ENCODE results near the gene RC3H1.
"Not testable (repeated sequence)": the region's sequence is repeated elsewhere in the genome, so short reads cannot be mapped to it uniquely, and the experiment has no call there.

The RC3H1 gene

GRCh38 chr1:174018565-174018964, 3.6 kb downstream of the RC3H1 start:
- no peak for DNase-seq

GRCh38 chr1:174017231-174017970, 4.8 kb downstream of the RC3H1 start:
- no peak for DNase-seq

DNA sequence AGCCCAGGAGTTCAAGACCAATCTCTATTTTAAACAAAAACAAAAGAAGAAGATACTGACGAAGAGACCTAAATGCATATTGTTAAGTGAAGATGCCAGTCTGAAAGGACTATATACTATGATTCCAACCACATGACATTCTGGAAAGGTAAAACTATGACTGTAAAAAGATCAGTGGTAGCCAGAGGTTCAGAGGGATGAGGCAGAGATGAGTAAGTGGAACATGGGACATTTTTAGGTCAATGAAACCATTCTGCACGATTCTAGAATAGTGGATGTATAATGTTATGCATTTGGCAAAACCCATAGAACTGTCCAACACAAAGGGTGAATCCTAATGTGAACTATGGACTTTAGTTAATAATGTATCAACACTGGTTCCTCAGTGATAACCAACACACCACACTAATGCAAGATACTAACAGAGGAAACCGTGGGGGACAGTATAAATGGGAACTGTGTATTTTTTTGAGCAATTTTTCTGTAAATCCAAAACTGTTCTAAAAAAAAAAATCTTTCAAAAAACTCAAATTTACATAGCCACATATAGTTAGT, 8.2 kb downstream of the RC3H1 start:
- no peak for DNase-seq

GRCh38 chr1:174008979-174009378, 13.2 kb downstream of the RC3H1 start:
- DNase-seq, result no peak

DNA sequence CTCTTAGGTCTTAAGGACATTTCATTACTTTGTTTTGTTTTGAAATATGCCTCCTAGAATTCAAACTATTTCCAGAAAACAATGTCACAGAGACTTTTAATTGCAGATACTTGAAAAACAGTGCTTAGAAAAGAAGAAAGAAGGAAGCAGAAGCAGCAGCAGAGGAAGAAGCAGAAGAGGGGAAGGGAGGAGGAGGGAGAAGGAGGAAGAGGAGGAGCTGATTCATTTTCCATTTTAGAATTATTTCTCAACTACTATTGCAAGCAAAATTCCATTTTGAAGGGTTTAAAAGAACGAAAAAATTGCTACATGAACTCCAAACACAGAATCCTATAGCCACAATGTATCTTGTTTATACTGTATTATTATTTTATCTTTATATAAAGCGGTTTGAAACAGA, 13.9 kb downstream of the RC3H1 start:
- DNase-seq, result no peak

DNA sequence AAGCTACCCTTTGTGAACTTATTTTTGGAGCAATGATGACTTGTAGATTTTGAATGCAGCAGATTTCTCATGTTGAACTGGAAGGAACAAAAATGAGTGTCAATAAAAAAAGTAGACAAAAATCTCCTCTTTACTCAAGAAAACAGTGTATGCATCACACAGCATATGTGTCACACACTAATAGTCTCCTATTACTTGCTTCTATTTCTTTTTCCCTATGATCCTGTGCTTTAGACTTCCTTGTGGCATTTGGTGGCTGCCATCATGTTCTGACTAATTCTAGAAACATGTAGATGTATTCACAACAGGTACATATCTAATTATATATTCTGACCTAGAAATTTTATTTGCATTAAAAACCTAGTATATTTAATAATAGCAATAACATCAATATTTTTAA, 14.3 kb downstream of the RC3H1 start:
- no peak for DNase-seq

DNA sequence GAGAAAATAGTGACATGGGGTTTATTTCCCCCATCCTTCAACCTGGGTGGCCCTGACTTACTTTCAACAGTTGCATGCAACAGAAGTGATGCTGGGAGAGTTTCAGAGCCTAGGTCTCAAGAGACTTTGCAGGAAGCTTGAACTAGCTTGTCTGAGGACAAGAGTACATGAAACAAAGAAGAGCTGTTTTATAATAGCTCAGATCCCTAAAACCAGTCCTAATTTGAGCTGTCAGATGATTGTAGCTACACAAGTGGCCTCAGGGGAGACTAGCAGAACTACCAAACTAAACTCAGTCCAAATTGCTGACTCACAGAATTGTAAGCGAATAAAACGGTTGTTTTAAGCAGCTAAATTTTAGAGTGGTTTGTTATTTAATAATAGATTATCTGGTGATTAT, 17.1 kb downstream of the RC3H1 start:
- no peak for DNase-seq

GRCh38 chr1:174003867-174004266, 18.3 kb downstream of the RC3H1 start:
- no peak for DNase-seq

- DNase-seq, result no peak
Observed at GRCh38 chr1:174001573-174001972, 20.6 kb downstream of the RC3H1 start.

DNA sequence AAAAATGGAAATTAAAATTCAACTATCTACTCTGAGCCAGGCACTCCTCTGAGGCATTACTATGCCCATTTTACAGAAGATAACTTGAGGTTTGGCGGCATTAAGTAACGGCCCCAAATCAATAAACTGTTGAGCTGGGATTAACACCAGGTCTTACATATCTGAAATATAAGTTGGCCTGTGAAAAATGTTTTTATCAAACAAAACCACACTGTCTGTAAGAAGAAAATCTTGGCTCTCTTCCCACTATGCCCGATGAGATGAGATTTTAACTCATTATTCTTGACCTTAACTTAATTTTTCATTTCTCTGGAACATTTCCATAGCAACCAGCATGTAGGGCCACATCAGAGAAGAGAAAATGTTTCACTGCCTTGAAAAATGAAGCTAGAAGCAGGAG, 21.8 kb downstream of the RC3H1 start:
- DNase-seq, result no peak

DNA sequence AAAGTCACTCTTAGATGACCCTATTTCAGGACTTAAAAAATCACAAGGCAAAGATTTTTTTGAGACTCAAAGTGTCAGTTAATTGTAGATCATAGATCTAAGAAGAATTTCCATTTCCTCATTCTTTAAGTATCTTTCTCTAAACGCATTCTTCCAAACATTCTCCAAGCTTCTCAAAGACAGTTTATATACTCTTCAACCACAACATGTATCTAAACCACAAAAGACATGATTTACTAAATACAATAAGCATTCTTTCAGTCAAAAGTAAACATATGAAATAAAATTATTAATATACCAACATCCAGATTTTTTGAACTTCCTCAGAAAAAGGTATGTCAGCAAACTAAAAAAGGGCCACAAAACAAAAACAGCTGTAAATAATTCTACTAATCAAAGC, 24.4 kb downstream of the RC3H1 start:
- DNase-seq, result no peak

- DNase-seq, result no peak
Observed at GRCh38 chr1:173996995-173997394, 25.2 kb downstream of the RC3H1 start.

DNA sequence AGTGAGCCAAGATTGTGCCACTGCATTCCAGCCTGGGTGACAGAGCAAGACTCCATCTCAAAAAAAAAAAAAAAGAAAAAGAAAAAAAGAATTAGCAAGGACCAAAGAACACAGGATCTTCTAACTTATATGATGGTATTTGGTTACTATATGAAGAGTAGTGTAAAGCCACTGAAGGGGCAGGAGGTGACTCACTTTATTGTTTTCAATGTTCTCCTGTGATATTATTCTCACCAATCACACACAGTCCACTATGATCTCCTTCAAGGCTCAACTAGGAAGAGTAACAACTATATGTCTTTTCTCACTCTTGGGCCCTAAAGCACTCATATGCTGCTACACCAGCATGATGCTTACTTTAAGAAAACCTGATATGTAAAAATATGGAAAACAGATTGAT, 26.7 kb downstream of the RC3H1 start:
- no peak for DNase-seq

GRCh38 chr1:173993948-173994347, 28.2 kb downstream of the RC3H1 start:
- not testable (repeated sequence) for DNase-seq

DNA sequence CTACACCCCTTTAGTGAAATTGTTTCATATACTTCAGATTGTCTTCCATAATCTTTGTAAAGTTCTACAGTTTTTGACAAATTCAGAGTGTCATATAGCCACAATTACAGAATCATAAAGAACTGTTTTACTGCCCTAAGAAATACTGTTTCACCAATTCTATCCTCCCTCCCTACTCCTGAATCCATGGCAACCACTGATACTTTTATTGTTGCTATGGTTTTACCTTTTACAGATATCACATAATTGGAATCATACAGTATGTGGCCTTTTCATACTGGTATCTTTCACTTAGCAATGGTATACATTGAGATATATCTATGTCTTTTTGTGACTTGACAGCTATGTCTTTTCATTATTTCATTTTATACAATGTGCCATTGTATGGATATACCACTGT, 34.1 kb downstream of the RC3H1 start:
- no peak for DNase-seq

DNA sequence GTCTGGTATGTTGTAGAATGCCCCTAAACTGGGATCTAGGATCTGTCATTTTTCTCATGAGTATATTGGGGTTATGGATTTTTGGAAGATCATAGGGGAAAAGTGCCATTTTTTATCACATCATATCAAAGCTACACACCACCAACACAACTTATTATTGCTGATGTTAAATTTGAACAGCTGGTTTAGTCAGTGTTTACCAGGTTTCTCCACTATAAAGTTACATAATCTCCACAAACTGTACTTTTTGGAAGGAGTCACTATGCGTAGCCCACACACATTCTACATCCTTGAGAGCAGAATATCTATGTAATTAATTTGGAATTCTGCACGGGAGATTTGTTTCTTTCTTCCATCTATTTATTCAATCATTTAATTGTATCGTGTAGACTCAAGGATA, 35.2 kb downstream of the RC3H1 start:
- no peak for DNase-seq

DNA sequence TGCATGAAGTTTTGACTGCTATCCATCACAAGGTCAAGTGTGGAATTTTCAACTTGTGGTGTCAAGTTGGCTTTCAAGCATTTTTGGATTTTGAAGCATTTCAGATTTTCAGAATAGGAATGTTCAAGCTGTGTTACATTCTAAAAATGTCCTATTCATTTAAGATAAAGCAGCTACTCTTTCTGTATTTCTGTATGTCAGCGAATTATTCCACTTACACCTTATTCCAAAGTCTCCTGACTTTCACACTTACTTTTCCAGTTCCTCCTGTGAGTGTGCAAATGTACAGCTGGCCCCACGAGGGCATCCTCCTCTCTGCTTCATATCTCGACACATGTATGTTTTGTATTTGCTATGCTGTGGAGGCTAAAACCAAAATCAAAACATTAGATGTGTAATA, 51.9 kb downstream of the RC3H1 start:
- no peak for DNase-seq

DNA sequence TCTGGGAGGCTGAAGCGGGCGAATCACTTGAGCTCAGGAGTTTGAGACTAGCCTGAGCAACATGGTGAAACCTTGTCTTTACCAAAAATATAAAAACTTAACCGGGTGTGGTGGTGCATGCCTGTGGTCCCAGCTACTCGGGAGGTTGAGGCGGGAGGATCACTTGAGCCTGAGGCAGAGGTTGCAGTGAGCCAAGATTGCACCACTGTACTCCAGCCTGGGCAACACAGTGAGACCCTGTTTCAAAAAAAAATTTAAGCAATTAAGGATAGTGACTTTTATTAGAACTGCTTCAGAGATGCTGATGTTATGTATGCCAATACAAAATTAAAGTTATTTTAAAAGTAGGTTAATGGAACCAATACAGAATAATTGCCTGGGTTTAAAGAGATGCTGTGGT, 56.3 kb downstream of the RC3H1 start:
- not testable (repeated sequence) for DNase-seq

DNA sequence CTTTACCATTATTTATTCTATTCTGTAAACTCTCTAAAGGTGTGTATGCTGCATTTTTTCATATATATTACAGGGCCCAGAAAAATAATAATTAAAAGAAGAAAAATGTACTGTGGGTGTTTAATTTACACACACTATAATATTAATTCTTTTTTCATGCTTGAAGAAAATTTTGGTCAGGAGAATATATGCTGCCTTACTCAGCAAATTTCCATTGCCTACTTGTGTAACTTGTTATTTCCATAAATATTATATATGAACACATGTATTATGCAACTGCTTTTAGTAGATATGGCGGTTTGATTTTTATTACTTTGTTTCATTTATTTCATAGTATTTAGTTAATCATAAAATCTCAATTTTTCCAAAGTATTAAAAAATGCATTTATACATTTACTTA, 58.7 kb downstream of the RC3H1 start:
- no peak for DNase-seq

- no peak for DNase-seq
Observed at GRCh38 chr1:173960625-173961024, 61.5 kb downstream of the RC3H1 start.

DNA sequence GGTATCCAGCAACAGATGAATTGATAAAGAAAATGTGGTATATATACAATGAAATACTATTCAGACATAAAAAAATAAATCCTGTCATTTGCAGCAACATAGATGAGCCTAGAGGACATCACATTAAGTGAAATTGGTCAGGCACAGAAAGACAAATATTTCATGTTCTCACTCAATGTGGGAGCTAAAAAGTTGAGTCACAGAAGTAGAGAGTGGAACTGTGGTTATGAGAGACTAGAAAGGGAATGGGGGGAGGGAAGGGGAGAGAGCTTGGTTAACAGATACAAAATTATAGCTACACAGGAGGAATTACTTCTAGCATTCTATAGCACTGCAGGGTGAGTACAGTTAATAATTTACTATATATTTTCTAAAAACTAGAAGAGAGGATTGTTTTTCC, 68.0 kb downstream of the RC3H1 start:
- no peak for DNase-seq

DNA sequence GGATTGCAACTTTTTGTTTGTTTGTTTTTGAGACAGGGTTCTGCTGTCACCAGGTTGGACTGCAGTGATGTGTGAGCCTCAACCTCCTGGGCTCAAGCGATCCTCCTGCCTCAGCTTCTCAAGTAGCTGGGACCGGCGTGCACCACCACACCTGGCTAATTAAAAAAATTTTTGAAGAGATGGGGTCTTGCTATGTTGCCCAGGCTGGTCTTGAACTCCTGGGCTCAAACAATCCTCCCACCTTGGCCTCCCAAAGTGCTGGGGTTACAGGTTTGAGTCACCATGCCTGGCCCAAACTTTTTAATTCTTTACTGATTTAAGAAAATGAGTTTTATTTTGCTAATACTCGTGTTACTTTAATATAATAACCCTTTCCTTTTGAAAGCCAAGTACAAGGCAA, 73.6 kb downstream of the RC3H1 start:
- no peak for DNase-seq

DNA sequence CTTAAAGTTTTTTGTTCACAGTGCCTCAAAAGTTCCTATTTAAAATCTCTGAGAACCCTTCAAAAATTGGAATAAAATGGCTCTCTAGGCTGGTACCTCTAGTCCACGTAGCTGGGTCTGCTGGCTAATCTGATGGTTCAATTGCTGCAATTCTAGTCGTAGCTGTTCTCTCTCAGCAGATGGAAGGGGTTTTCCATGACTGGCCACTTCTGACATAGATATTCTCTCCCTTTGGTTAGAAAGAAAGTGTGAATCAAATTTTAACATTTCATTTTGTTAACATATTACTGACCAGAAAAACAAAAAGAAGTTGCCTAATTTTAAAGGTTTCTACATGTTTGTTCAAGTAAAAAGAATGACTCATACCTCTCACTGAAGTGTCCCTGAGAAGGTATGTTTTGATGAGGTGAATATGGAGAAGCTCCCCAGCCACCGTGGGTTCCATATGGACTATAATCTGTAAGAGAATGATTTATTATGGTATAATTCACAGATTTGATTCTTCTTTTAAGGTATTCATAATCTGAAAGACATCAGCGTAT, 75.7 kb downstream of the RC3H1 start:
- no peak for DNase-seq

GRCh38 chr1:173937062-173937461, 85.1 kb downstream of the RC3H1 start:
- no peak for DNase-seq

GRCh38 chr1:173934440-173934839, 87.7 kb downstream of the RC3H1 start:
- no peak for DNase-seq

Data from NCI-H510A treated with DMSO at 0.1 percent for 48 hours (cell line).